Liver (tissue), 3 donors: Measurements from ENCODE around the gene HCRT.

Source experiments
- CTCF ChIP-seq: fragments of 150-350 bp; IDR thresholded peaks from 2 replicates; pipeline ENCODE4 v1.5.1; 2017; ENCODE audit warnings: improper control_type of control experiment, low read depth, low read length; ENCODE audit not compliant: missing input control
- RAD21 ChIP-seq, 2 donors: IDR thresholded peaks; 2 replicates each; pipeline ENCODE4 v1.6.1; 2016; ENCODE audit warnings: antibody characterized with exemption in 2 of 2, mild to moderate bottlenecking in 2 of 2
- REST ChIP-seq: IDR thresholded peaks from 2 replicates; pipeline ENCODE4 v1.6.1; 2016; ENCODE audit warnings: antibody characterized with exemption, mild to moderate bottlenecking
- donor health status: healthy.
- donor health status: healthy.

GRCh38 chr17:42167807-42168206 lies 17.4 kb downstream of the HCRT start:
- TF ChIP-seq CTCF: no peak
- no peak for TF ChIP-seq RAD21 (IDR thresholded peaks at IDR 0.05)
- TF ChIP-seq REST: no peak
